ENCODE measurements around the gene ELL2.

Gene ELL2

DNA sequence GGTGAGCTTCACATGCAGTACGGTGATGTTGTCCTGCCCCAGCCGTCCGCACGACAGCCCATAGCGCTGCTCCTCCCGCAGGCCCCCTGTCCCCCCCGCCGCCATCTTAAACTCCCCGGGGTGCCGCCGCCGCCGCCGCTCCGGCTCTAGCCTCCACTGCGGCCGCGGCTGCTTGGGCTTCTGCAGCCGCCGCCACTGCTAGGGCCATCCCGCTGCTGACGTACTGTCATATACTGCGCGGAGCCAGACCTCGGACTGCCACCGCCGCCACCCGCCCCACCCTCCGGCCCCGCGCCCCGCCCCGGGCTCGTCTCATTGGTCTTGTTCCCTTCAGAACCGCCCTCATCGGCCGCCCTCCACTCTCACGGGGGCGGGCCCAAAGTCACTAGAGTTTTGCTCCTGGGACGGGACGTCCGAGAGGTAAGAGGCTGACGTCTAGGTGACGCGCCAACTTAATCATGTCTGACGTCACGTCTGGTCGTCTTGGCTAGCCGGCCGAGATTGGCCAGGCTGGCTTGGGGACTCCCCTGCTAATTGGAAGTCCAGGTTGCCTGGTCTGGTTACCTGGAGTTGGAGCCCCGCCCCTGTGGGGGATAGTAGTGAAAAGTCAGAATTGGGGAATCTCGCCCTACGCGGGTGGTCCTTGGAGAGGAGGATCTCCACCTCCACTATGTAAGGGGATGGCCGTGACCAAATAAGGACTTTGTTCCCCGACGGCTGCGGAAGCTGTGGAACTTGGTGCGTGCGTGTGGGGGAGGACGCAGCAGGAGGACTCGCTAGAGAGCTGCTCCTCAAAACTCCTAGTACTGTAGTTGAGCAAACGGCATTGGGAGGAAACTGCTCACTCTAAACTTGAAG is at the start of gene ELL2:
TSS of gene ELL2 (minus strand) at position 235 of the 858 bp plus-strand sequence. CDS start at position 105, 130 bp downstream.
- peak; percentile 95 for DNase-seq

DNA sequence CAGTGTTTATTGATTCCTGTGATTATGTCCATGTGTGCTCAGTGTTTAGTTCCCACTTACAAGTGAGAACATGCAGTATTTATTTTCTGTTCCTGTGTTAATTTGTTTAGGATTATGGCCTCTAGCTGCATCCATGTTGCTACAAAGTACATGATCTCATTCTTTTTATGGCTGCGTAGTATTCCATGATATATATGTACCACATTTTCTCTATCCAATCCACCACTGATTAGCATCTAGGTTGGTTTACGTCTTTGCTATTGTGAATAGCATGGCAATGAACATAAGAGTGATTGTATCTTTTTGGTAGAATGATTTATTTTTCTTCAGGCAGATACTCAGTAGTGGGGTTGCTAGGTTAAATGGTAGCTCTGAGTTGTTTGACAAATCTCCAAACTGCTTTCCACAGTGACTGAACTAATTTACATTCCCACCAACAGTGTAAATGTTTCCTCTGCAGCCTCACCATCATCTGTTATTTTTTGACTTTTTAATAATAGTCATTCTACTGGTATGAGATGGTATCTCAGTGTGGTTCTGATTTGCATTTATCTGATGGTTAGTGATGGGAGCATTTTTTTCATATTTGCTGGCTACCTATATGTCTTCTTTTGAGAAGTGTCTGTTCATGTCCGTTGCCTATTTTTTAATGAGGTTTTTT is 47.5 kb upstream of the ELL2 start:
- DNase-seq: no peak

DNA sequence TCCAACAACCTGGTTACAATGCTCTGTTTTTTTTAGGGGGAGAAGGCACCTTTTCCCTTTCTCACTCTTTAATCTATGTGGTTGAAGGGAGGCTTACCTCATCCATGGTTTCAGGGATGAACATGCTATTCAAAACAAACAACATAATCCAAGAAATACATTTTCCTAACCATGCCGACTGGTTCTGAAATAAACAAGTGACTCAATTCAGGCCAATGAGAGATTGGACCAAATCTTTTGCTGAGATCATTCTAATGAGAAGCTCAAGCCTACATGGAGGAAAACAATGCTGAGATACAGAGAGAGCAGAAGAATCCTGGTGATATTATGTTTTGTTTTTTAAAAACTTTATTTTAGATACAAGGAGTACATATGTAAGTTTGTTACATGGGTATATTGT is 46.8 kb upstream of the ELL2 start:
- DNase-seq: no peak

DNA sequence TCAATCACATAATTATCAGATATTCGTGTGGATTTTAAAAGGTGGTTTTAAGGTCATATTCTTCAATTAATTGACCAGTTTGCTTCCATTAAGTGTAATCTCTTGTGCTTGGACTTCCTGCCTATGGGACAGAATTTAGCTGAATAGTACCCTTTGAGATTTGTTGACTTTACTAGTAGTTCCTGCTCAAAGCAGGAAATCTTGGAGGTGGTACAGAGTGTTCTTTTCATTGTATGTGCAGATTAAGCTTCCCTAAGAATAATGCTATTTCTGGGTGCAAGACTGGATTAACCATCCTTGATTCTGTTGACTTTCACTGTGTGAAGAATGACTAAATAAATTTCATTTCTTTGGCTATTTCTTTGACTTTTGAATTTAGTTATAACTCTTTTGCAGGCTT is 45.4 kb upstream of the ELL2 start:
- DNase-seq: no peak

DNA sequence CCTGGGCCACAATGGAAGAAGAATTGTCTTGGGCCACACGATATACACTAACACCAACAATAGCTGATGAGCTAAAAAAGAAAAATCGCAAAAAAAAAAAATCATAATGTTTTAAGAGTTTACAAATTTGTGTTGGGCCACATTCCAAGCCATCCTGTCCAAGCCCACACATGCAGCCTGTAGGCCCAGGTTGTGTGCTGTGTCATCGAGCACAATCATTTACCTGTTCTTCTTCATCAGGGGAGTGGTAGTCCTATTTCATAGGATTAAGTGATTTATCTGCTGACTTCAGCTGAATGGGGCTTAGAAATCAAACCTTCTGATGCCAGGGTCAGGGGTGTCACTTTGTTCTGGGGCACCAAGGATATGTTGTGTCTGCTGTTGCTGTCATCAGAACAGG is 44.6 kb upstream of the ELL2 start:
- DNase-seq: no peak

DNA sequence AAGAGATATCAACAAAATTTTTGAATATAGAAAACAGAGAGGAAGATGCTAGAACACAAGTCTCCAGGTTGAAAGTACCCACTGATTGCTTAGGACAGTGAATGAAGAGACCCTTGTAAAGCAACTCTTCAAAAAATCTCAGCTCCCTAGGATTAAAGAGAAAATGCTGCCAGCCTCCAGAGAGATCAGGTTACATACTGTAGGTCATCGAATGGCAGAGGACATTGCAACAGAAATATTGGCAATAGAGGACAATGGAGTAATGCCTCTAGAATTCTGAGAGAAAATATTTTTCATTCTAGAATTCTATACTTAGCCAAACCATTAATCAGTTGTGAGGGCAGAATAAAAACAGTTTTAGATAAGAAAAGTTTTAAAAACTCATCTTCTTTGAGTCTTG is 43.1 kb upstream of the ELL2 start:
- no peak for DNase-seq

DNA sequence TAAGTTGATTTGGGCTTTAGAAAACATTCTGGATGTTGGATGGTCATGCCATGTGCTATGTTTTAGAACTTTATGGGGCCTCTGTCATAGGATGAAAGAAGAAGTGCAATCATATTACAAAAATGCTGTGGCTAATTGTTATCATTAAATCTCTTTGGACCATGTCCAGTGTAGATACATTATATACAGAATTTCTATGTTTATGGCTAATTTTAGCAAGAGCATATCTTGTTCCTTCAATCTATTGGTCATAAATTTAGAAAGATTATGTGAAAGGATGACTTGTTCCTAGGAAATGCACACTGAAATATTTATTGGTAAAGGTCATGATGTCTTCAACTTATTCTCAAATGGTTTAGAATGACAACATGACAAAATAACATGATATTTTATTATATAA is 42.4 kb upstream of the ELL2 start:
- no peak for DNase-seq

DNA sequence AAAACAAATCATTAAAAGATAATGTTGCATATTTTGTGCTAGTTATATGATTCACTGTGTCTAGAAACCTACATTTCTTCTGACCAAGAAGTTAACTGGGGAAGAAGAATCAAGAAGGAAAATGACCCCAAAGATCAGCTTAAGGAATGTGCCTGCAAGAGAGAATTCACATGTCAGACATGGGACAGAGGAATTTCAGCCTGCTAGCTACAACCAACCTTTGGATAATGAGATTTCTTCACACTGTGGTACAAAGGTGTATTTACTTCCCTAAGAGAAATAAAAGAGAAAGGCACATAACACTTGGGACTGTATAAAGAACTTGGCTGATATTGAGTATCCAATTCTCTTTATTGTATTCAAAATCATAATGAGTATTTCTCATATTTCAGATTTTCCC is 39.6 kb upstream of the ELL2 start:
- no peak for DNase-seq

DNA sequence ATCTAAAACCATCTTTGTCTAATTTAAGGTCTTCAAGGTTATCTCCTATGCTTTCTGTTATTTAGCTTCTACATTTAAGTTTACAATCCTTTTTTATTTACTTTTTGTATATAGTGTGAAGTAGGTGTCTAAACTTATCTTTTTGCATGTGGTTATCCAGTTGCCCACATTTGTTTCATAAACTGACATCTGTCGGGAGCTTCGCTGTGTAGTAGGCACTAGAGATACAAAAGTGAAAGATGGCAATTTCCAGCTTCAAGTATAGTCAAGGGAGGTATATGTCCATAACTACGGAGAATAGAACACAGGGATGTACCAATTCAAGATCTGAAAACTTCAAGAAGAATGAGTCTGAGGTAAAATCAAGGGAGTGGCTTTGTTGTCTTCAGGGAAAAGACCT is 38.7 kb upstream of the ELL2 start:
- no peak for DNase-seq

DNA sequence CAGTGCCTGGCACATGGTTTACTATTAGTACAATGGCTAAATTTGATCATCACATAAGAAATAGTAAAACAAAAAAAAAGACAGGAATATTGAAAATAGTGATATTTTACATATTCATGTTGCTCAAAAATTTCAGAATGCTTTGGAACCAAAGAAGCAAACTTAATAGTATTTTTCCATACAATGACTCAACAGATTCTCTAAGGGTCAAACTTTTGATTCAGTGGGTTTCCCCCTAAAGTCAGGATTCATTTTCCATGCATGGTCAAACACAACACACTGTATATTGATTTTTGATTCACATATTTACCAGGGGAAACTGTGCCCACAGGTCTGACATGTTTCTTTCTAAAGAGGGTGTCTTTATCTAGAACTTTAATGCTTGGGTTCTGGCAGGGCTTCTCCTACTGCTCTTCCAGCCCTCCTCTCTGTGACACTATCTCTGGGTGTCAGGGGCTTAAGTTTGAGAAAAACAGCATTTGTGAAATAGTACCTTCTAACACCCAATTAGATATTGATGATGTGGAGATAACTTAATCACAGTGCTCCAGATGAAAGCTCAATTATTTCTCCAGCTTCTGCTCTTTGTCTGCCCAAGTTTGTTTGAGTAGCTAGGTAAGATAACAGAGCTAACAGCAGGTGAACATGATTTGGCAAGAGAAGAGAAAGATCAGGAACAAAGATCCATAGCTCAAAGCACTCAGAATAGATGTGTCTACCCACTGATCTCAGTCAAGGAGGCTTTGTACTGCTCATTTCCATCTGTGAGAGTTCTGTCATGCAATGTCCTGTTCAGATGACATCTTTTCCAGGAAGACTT is 35.5 kb upstream of the ELL2 start:
- no peak for DNase-seq

DNA sequence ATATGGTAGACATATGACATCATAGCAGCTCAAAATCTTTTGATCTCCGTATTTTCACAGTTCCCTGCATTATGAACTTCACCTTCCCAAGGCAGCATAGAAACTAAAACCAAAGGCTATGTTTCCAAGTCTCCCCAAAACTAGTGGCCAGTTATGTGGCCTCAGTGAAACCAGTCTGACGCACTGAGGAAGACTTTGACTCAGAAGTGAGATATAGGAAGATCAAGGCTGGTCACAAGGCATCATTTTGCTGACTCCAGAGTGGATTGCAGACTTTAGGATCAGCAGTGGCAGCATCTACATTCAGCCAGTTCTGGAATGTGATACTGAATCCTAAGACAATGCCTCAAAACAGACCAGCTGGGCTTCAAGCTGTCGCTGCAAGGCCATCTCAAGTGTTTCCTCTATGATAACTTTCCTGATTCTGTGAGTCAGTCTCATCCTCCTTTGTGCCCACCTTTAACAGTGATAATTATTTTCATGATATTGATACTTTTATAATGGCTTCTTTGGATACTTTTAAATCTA is 34.4 kb upstream of the ELL2 start:
- DNase-seq: no peak

DNA sequence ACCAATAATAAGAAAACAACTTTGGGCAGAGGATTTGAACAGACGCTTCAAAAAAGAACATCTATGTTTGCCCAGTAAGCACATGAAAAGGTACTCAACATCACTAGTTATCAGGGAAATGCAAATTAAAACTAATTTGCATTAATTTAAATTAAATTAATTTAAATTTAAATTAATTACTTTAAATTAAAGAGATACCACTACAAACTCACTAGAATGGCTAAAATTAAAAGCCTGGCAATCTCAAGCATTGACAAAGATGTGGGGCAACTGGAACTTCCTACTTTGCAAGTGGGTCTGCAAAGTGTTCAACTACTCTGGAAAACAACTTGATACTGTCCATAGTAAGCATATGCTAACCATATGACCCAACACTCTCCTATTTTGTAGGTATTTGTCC is 32.1 kb upstream of the ELL2 start:
- no peak for DNase-seq

DNA sequence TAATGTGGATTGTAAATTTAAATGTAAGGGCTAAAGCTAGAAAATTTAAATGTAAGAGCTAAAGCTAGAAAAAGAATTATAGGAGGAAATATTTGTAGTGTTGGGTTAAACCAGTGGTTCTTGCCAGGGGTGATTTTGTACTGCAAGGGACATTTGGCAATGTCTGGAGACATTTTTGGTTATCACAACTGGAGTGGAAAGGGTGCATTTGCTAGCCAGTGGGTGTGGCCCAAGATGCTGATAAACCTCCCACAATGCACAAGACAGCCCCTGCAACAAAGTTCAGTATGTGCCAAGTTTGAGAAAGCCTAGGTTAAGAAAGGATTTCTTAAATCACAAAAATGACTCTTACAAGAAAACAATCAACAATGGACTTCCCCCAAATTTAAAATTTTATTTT is 31.6 kb upstream of the ELL2 start:
- DNase-seq: no peak

DNA sequence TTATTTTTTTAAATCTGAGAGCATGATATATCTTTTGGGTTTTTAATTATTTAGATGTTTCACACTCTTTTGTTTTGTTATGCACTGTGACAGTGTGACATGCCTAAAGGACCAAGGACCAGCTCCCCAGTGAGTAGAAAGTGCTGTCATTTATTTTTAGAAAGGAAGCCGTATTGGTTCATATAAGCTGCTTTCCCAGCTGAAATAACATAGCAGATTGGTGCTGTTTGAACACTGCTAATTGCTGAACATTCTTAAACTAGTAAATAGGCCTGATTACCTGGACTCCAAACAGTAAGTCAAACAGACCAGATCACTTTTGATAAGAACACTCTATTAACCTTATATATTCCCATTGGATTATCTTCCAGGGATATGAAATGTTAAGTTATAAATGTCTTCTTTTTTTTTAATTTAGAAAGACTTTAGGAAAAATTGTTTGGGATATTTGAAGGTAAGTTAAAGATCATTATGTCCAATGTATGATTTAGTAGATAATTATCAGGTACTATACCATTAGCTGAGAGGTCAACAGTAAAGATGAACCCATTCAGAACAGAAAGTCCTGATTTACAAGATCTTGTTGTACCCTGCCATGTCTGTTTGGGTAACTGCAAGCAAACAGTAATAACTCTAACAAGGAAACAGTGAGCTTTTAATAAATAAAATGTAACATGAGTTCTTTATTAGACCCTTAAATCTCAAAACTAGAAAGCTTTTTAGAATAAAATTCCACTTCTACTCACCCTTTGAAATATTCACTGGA is 27.8 kb upstream of the ELL2 start:
- no peak for DNase-seq

DNA sequence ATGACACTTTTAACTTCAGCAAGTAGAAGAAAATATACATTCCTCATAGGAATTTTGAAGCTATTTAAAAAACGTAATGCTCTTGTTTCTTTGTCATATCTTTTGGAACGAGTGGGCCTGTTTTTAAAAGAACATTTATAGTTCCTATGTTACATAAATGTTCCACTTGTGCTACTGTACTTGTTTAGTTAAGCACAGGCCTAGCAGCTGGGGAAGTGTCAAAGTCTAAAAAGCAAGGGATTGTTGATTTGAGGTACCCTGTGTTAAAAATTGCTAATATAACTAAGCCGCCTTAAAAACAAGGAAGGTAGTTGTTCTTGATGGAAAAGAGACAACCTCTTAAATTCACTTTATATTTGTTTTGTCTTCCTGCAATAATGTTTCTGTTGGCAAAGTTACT is 27.2 kb upstream of the ELL2 start:
- no peak for DNase-seq

DNA sequence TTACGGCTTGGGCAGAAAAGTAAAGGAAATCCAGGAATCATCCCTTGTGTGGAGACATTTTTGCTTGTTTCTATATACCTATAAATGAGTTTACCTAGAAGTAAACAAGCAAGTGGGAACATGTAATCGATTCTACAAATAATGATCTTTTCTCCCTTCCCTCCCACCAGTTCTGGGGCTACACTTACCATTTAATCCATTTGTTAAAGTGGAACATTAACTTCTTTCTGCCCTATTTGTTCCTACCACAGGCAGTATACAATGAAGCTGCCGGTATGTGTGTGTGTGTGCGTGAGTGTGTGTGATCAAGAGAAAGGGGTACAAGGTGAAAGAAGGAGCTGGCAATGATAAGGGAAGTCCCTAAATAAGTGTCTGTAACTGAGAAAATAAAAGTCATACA is 26.4 kb upstream of the ELL2 start:
- no peak for DNase-seq

DNA sequence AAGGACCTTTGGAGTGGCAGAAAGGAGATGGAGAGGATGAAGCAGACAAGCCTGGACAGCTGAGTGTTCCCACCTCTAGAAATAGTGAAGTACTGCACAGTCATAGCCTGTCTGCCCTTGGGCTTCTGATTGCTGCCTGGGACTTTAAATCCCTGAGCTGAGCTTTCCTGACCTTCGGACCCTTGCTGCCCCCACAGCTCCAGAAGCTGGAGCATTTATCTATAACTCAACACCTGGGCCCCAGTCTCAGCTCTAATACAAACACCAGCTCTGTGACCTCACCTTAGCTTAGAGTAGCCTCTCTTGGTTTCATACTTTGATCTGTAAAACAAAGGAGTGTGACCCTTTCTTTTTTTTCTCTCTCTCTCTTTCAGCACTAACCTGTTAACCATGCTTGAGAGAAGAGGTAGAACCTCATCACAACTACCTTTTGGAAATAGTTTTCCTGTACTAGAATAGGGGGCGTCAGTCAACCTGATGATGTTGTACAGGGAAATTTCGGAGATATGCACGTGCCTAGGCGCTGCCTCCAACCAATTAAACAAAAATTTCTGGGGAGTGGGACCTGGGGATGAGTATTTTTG is 25.4 kb upstream of the ELL2 start:
- DNase-seq: no peak

DNA sequence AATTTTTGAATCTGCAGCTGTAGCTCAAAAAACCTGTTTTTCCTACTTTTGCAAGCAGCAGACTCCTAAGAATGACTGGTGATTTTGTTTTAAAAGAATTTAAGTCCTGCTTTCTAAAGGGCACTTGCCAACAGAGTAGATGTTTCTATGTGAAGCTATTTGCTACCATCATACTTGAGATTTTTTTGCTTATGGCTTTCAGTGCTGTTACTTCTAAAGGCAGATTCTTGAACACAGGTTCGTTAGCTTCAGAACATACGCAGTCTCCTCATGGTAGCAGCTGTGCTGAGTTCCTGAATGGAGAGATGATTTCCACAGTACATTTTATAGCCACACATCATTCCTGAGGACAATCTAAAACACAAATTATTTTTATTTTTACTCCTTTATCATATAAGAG is 24.4 kb upstream of the ELL2 start:
- DNase-seq: no peak

DNA sequence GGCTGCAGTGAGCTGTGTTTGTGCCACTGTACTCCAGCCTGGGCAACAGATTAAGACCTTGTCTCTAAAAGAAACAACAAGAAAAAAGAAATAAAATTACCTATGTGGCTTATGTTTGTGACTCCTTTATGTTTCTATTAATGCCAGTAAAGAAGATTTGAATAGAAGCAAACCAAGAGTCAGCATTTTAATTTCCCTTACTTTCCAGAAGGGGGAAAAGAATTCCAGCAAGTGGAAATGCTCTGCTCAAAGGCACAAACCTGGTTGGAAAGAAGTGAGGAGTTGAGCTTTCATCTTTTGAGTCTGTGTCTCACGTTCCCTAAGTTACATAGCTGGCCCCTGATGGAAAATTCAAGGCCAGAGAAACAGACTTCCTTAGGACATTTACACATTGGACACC is 23.6 kb upstream of the ELL2 start:
- no peak for DNase-seq

DNA sequence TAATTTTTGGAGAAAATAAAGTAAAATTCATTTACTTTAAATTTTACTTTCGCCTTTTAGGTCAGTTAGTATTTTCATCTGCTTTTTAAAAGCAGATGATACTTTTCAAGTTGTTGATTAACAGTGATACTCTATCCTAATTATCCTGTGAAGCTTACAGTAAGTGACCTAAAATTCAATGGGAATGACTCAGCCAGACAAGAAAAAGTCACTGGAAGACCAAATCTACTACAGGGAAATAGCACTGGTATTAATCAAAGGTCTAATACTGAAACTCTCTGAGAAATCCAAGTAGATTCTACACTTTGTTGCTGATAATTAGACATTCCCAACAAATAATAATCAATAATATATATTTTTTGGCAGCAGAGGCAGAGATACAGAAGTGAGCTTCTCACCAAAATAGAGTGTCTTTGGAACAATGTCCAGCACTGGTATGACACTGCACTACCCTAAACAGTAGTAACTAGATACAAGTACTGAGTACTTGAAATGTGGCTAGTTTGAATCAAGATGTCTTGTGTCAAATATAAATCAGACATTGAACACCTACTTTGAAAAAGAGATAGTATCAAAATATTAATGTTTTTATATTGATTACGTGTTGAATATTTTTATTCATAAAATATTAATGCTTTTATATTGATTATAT is 22.8 kb upstream of the ELL2 start:
- DNase-seq: no peak

DNA sequence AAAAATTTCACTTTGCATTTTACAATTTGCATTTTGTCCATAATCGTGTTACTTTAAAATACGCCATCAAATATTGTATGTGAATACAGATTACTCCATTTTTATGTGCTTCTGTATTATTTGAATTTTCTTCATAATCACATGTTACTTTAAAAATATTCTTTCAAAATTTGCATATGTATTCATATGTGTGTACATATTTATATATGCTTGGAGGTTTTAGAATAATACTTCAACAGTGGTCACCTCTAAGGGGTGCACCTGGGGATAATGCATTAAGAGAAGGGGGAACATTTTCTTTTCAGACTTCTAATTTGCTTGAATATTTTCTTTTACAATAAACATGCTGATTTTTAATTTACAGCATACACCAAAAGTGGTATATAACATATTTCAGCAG is 21.9 kb upstream of the ELL2 start:
- no peak for DNase-seq

DNA sequence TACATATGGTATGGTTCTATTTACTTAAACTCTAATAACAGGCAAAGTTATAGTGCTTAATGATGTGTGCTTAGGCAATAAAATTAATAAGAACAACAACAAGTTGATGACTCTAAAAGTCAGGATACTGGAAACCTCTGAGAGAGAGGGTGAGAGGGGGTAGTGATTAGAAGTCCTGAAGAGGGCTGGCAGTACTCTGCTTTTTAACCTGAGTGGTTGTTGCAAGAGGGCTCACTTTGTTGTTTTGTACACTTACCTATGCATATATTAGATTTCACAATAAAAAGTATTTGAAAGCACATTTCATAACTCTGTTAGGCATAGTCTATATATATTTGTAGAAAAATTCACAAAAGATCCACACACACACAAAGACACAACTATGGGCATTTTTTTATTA is 21.4 kb upstream of the ELL2 start:
- no peak for DNase-seq
